Chondrocyte (in vitro differentiated cells): ENCODE results near the gene PPFIA3. TPM values are rescaled to one million over a fixed set of nuclear protein-coding genes. Genes with fewer than 3 reads are reported as not detected.

Source experiments
- DNase-seq: peaks from one replicate; pipeline ENCODE4 v3.0.0; 2021; ENCODE audit warnings: mixed read lengths, low spot score
- H3K27ac Mint-ChIP-seq: one replicate; pipeline ENCODE4 v1.8.0; 2021; ENCODE audit warnings: mild to moderate bottlenecking, moderate library complexity, mixed read lengths; ENCODE audit not compliant: unreplicated experiment
- H3K27me3 Mint-ChIP-seq: 2 replicates; pipeline ENCODE4 v1.8.0; 2021; ENCODE audit warnings: low read depth, mixed read lengths
- H3K36me3 Mint-ChIP-seq: 2 replicates; pipeline ENCODE4 v1.8.0; 2021; ENCODE audit warnings: low read depth, mixed read lengths
- H3K4me1 Mint-ChIP-seq: 2 replicates; pipeline ENCODE4 v1.8.0; 2021; ENCODE audit warnings: low read depth, mild to moderate bottlenecking, mixed read lengths
- H3K4me3 Mint-ChIP-seq: one replicate; pipeline ENCODE4 v1.8.0; 2021; ENCODE audit warnings: mild to moderate bottlenecking, moderate library complexity, mixed read lengths; ENCODE audit not compliant: unreplicated experiment
- H3K9me3 Mint-ChIP-seq: 2 replicates; pipeline ENCODE4 v1.8.0; 2021; ENCODE audit warnings: low read depth, mixed read lengths
- total RNA-seq: library from RNA; stranded (reverse); gene quantifications from 3 replicates; pipeline ENCODE4 v1.2.1, GENCODE V29; 2021
- TF ChIP-seq, protein P1 (sequence below): fragments of 200-600 bp; sonication (generic); IDR thresholded peaks from 2 replicates; pipeline ENCODE4 v1.5.0; 2021; ENCODE audit warnings: antibody characterized with exemption, mild to moderate bottlenecking, moderate library complexity

Gene PPFIA3
- total RNA-seq, 1 donor from 2014 or later: 13.9 TPM

DNA sequence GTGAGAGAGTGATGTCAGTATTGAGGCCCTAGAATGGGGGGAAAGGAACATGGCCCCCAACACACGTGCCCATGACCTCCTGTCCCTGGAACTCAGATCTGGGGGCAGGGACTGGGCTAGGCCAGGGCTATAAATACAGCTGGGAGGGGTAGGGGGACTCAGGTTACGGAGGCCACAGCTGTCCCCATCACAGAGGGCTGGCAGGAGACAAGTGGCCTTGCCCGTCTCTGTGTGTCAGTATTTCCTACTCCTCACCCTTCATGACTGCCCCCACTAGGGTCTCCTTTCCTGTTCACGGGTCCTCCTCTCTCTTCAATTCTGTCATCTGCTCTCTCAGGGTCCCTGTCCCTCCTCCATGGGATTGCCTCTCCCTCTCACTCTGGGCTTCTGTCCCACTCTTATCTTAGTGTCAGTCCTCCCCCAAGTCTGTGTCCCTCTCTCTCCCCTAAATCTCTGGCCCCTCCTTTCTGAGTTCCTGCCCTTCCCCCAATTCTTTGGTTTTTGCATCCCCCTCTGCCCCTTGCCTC is 36.5 kb downstream of the PPFIA3 start:
- DNase-seq: no peak
- H3K27me3 Mint-ChIP-seq: peaks cover 3% of the 10 kb centered on the region
- H3K27ac Mint-ChIP-seq: no peak overlapping the region

DNA sequence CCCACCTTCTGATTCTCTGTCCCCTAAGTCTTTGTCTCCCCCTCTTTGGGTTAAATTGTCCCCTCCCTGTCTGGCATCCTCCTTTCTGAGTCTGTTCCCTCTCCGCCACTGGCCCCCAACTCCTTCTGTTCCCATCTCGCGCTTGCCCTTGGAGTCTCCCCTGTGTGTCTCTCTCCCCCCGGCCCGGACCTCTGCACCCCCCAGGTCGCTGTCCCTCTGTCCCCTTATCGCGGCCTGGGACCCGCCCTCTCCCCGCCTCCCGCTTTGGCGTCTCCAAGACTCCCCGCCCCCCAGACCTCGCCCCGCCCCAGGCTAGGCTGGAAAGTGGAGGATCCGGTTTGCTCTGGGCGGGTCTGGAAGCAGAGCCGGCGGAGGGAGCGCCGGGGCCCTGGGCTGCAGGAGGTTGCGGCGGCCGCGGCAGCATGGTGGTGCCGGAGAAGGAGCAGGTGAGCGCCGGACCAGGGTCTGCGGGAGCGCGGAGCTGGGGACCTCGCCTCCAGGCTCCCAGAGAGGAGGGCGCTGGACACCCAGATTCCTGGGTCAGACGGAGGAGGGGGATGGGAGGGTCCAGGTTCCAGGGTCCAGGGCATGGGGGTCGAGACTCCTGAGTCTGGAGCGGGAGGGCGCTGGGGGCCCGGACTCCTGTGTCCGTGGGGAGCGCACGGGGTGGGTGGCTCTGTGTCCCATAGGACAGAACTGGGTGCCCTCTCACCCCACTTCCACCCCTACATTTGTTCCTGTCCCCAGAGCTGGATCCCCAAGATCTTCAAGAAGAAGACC is 38.3 kb downstream of the PPFIA3 start, which contains the start of gene TRPM4:
TSS of gene TRPM4 (plus strand) at position 348 of the 780 bp plus-strand sequence. CDS start at position 423, 75 bp downstream.
- TF ChIP-seq, protein P1, sequence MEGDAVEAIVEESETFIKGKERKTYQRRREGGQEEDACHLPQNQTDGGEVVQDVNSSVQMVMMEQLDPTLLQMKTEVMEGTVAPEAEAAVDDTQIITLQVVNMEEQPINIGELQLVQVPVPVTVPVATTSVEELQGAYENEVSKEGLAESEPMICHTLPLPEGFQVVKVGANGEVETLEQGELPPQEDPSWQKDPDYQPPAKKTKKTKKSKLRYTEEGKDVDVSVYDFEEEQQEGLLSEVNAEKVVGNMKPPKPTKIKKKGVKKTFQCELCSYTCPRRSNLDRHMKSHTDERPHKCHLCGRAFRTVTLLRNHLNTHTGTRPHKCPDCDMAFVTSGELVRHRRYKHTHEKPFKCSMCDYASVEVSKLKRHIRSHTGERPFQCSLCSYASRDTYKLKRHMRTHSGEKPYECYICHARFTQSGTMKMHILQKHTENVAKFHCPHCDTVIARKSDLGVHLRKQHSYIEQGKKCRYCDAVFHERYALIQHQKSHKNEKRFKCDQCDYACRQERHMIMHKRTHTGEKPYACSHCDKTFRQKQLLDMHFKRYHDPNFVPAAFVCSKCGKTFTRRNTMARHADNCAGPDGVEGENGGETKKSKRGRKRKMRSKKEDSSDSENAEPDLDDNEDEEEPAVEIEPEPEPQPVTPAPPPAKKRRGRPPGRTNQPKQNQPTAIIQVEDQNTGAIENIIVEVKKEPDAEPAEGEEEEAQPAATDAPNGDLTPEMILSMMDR: no peak

More for the DNA sequence above, 36.5 kb downstream of the PPFIA3 start:
- peaks cover 3% of the 10 kb centered on the region for H3K9me3 Mint-ChIP-seq
- TF ChIP-seq, protein P1: no peak
- peaks cover 10% of the 10 kb centered on the region for H3K36me3 Mint-ChIP-seq
- peaks cover 24% of the 10 kb centered on the region for H3K4me1 Mint-ChIP-seq
- H3K4me3 Mint-ChIP-seq: no peak overlapping the region

DNA sequence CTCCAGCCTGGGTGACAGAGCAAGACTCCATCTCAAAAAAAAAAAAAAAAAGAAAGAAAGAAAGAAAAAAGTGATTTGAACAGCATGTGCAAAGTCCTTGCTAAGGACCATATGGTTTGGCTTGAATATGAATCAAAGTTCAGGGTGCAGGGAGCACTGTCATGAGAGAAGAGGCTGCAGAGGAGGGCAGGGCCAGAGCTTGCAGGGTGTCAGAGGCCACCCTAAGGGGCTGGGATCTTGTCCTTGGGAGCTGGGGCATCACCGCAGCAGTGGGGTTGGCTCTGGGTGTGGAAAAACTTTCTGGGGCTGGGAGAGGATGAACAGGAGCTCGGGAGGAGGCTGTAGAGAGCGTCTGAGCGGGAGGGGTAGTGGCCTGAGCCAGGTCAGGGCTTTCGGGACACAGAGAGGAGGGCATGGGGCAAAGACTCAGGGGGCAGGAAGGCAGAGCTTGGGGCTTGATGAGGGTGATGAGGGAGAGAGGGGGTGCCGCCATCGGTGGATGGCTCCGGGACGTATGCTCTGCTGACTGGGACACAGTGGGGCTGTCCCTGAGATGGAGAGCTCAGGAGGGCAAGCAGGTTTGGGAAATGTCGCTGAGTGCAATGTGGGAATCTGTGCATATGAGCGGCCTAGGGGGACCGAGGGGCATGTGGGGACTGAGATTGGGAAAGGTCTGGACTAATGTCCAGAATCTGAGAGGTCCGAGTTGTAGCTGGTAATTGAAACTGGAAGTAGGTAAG is 41.3 kb downstream of the PPFIA3 start:
- DNase-seq: no peak
- Mint-ChIP-seq H3K9me3 (no peaks in the 10 kb centered on the region), H3K4me3 (no peak overlapping the region), H3K4me1 (peaks cover 25% of the 10 kb centered on the region), H3K27ac (no peak overlapping the region), H3K36me3 (peaks cover 10% of the 10 kb centered on the region), H3K27me3 (peaks cover 3% of the 10 kb centered on the region)
- TF ChIP-seq, protein P1: no peak

More for the DNA sequence above, 38.3 kb downstream of the PPFIA3 start, which contains the start of gene TRPM4:
- Mint-ChIP-seq H3K27ac (peak within 1 kb of the TSS; percentile 88), H3K4me1 (peaks cover 19% of the 10 kb centered on the region), H3K4me3 (peak within 1 kb of the TSS; percentile 77), H3K27me3 (peaks cover 3% of the 10 kb centered on the region), H3K9me3 (peaks cover 3% of the 10 kb centered on the region), H3K36me3 (peaks cover 12% of the 10 kb centered on the region)
- DNase-seq: no peak

DNA sequence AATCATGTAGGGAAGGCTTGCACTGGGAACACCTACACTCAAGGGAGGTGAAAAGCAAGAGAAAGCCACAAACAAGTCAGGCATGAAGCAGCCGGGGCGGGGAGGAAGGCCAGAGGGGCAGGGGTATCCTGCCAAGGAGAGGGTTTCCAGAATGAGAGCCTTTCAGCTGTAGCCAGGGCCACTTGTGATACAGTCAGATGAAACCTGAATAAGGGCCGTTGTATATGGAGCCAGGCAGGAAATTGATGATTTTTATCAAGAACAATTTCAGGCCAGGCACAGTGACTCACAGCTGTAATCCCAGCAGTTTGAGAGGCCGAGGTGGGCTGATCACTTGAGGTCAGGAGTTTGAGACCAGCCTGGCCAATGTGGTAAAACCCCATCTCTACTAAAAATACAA is 42.6 kb downstream of the PPFIA3 start:
- no peak overlapping the region for H3K27ac Mint-ChIP-seq
- no peak for DNase-seq
- TF ChIP-seq, protein P1: no peak
- peaks cover 23% of the 10 kb centered on the region for H3K4me1 Mint-ChIP-seq
- no peak overlapping the region for H3K4me3 Mint-ChIP-seq
- H3K27me3 Mint-ChIP-seq: no peaks in the 10 kb centered on the region
- H3K9me3 Mint-ChIP-seq: no peaks in the 10 kb centered on the region
- H3K36me3 Mint-ChIP-seq: peaks cover 10% of the 10 kb centered on the region

DNA sequence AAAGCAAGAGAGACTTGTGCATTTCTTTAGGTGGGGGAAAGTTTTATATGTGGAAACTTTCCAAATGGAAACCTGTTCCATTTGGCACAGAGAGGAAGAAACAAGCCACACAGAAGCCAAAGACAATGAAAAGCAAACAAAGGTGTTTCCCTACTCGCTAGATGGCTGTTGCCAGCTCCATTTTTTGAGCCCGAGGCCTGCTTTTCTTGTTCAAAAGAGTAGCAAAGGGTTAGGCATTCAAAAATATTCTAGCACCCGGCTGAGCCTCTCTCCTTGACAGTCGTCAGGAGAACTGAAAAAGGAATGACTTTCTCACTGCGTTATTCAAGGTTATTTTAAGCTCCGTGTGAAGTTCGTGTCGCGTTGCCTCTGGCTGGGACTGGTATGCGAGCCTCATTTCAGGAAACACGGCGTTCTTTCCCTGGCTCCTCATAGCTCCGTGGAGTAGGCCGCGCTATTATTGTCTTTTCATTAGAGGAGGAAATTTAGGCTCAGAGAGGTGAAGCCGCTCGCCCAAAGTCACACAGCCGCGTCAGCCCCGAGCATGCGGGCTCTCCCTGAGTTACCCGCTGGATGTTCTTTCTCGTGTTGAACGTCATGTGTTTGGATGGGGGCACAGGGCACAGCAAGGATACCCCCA is 45.9 kb downstream of the PPFIA3 start:
- H3K27me3 Mint-ChIP-seq: no peaks in the 10 kb centered on the region
- DNase-seq: no peak
- H3K4me3 Mint-ChIP-seq: no peak overlapping the region
- TF ChIP-seq, protein P1: no peak
- H3K9me3 Mint-ChIP-seq: no peaks in the 10 kb centered on the region
- H3K4me1 Mint-ChIP-seq: peaks cover 7% of the 10 kb centered on the region
- H3K27ac Mint-ChIP-seq: peak overlapping the region; percentile 58
- peaks cover 9% of the 10 kb centered on the region for H3K36me3 Mint-ChIP-seq
